HG03378 (cell line): ENCODE data around the gene BET1L.
"Not testable (repeated sequence)": the region's sequence is repeated elsewhere in the genome, so short reads cannot be mapped to it uniquely, and the experiment has no call there.

ENCODE experiments used
- ATAC-seq: cut with Tn5 transposase; IDR thresholded peaks from one replicate; pipeline ENCODE4 v1.9.1; 2021; ENCODE audit warnings: mild to moderate bottlenecking, moderate library complexity; ENCODE audit not compliant: unreplicated experiment

BET1L gene

GRCh38 chr11:198236-198806, 8.9 kb downstream of the BET1L start:
- no peak for ATAC-seq

- no peak for ATAC-seq
Measured at GRCh38 chr11:197741-198235, 9.4 kb downstream of the BET1L start.

- no peak for ATAC-seq
Measured at GRCh38 chr11:196786-197731, 10.1 kb downstream of the BET1L start.

- not testable (repeated sequence) for ATAC-seq
Measured at GRCh38 chr11:193481-193880, 13.7 kb downstream of the BET1L start.

- not testable (repeated sequence) for ATAC-seq
Measured at GRCh38 chr11:192674-193128, 14.5 kb downstream of the BET1L start, which contains the start of gene SCGB1C1. Gene SCGB1C1, plus strand, starts transcription at chr11:193078. Its CDS starts 22 bp downstream, at chr11:193100.

- not testable (repeated sequence) for ATAC-seq
Measured at GRCh38 chr11:191490-192478, 15.4 kb downstream of the BET1L start.

DNA sequence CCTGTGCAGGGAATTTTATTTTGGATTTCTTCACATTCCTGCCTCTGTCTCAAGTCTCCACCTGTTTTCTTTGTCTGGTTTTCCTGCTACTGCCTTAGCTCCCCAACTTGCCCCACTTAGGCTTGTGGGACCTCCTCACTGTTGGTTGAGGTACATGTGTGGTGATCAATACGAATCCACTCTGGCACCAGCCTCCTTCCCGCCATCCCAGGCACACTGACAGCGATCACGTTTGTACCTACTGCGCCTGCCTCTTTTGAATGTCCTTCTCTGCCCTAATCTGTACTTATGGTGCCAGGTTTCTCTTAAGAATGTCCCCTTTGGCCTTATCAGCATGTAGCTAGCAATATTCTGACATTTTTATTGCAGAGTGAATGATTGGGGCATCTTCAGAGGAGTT, 16.7 kb downstream of the BET1L start:
- ATAC-seq, result not testable (repeated sequence)

DNA sequence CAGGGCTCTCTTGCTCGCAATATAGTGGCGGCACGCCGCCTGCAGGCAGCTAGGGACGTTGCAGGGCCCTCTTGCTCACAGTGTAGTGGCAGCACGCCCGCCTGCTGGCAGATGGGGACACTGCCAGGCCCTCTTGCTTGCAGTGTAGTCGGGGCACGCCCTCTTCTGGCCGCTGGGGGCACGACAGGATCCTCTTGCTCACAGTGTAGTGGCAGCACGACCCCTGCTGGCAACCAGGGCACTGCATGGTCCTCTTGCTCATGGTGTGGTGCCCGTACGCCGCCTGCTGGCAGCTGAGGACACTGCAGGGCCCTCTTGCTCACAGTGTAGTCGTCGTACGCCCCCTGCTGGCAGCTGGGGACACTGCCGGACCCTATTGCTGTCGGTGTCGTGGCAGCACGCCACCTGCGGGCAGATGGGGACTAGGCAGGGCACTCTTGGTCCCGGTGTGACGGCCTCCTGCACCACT, 17.3 kb downstream of the BET1L start:
- ATAC-seq, result peak; percentile 67

GRCh38 chr11:189200-189783, 17.9 kb downstream of the BET1L start:
- ATAC-seq, result not testable (repeated sequence)

- ATAC-seq, result not testable (repeated sequence)
Measured at GRCh38 chr11:180242-180641, 27.0 kb downstream of the BET1L start.
